ENCODE results near the gene AVP.
"Not testable (repeated sequence)": the region's sequence is repeated elsewhere in the genome, so short reads cannot be mapped to it uniquely, and the experiment has no call there.

Gene AVP

DNA sequence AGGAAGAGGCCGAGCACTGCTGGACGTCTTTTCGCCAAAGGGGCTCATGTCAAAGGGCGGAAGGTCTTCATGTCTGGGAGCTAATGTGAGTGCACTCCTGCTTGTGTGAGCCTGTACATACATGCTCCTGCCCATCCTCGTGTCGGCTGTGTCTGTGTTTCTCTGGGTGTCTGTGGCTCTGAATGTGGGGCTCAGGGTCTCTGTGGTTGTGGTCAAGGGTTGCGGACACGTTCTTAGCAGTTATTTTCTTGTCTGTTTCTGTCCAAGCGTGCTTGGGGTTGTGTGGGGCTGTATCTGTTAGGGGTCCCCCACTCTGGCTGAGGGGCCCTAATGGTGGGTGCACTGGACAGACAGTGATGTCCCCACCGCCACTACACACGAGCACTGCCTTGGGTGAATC is 2.9 kb downstream of the AVP start:
- TF ChIP-seq, protein P1, sequence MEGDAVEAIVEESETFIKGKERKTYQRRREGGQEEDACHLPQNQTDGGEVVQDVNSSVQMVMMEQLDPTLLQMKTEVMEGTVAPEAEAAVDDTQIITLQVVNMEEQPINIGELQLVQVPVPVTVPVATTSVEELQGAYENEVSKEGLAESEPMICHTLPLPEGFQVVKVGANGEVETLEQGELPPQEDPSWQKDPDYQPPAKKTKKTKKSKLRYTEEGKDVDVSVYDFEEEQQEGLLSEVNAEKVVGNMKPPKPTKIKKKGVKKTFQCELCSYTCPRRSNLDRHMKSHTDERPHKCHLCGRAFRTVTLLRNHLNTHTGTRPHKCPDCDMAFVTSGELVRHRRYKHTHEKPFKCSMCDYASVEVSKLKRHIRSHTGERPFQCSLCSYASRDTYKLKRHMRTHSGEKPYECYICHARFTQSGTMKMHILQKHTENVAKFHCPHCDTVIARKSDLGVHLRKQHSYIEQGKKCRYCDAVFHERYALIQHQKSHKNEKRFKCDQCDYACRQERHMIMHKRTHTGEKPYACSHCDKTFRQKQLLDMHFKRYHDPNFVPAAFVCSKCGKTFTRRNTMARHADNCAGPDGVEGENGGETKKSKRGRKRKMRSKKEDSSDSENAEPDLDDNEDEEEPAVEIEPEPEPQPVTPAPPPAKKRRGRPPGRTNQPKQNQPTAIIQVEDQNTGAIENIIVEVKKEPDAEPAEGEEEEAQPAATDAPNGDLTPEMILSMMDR (conservative IDR thresholded peaks at IDR 0.05; ENCODE audit: low read depth, low read length) = no peak

DNA sequence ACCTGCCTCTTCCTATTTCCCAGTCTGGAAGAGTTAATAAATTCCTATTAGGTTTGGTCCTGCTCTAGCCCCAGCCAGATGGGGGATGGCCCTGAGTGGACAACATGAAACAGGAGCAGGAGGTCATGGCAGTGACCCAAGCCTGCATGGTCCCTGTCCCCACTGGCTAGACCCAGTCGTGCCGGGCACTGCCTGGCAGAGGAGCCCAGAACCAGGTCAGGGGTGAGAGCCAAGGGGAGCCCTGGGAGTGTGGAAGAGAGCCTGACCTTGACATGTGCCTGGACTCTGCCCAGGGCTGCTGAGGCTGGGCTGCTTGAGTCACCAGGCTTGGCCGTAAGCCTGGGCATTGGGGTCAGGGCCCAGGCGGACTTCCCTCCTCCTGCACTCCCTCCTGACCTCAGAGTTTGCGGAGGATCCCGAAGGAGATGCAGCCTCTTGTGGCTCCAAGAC is 3.6 kb downstream of the AVP start:
- TF ChIP-seq, protein P1 (conservative IDR thresholded peaks at IDR 0.05; ENCODE audit: low read depth, low read length) = no peak
- DNase-seq (ENCODE audit: low read depth) = no peak
- no peak overlapping the region for H3K4me3 ChIP-seq (ENCODE audit: low read length)

More for the DNA sequence above, 2.9 kb downstream of the AVP start:
- no peak for DNase-seq (ENCODE audit: low read depth)
- no peak overlapping the region for H3K4me3 ChIP-seq (ENCODE audit: low read length)

DNA sequence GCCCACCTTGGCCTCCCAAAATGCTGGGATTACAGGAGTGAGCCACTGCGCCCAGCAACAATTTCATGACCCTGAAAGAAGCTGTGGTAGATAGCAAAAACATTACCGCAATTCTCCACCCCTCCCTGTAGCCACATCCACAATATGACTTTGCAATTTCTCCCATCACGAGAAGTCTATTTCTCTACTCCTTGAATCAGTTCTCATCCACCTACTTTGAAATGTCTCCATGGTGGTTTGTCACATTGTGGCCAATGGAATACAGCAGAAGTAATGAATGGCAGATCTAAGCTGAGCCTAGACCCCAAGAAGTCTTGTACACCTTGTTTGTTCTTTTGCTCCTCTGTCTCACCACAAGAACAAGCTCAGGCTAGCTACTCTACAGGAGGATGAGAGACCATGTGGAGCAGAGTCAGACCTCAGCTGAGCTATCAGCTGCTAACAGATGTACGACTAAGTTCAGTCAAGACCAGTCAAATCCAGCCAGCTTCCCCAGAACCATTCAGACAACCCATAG is 6.8 kb downstream of the AVP start:
- no peak overlapping the region for H3K4me3 ChIP-seq (ENCODE audit: low read length)
- TF ChIP-seq, protein P1 (conservative IDR thresholded peaks at IDR 0.05; ENCODE audit: low read depth, low read length) = no peak
- no peak for DNase-seq (ENCODE audit: low read depth)

DNA sequence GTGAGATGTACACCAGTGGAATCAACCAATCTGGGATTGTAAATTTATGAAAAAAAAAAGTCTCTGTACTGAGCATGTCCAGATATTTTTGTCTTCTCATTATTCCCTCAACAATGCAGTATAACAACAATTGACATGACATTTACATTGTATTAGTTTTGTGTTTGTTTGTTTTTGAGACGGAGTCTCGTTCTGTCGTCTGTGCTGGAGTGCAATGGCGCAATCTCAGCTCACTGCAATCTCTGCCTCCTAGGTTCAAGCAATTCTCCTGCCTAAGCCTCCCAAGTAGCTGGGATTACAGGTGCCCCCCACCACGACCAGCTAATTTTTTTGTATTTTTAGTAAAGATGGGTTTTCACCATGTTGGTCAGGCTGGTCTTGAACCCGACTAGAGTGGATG is 9.2 kb downstream of the AVP start:
- H3K4me3 ChIP-seq (ENCODE audit: low read length); DNase-seq (ENCODE audit: low read depth): not testable (repeated sequence)

DNA sequence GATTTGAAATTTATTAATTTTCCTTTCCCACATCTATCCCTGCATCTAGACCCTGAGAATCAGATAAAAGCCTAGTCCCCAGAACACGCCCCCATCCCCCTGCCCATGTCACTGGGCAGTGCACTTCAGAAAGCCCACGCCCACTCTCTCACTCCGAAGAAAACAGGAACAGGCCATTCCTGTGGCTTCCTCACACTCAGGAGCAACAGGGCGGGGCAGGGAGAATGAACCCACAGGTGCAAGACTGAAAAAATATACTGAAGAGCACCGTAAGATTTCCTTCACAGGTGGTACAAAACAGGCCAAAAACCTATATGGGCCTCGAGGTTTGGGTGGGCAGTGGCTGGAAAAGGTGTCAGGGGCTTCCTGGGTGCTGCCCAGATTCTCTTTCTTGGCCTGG is 9.7 kb downstream of the AVP start:
- DNase-seq (ENCODE audit: low read depth) = no peak

DNA sequence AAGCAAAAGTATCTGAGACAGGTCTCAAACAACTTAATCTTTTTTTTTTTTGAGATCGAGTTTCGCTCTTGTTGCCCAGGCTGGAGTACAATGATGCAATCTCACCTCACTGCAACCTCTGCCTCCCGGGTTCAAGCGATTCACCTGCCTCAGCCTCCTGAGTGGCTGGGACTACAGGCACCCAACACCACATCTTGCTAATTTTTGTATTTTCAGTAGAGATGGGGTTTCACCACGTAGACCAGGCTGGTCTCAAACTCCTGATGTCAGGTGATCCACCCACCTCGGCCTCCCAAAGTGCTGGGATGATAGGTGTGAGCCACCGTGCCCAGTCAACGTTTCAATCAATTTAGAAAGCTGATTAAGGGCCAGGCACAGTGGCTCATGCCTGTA is 11.3 kb downstream of the AVP start:
- DNase-seq (ENCODE audit: low read depth); H3K4me3 ChIP-seq (ENCODE audit: low read length): not testable (repeated sequence)

More for the DNA sequence above, 9.7 kb downstream of the AVP start:
- no peak overlapping the region for H3K4me3 ChIP-seq (ENCODE audit: low read length)
- TF ChIP-seq, protein P1 (conservative IDR thresholded peaks at IDR 0.05; ENCODE audit: low read depth, low read length) = no peak

DNA sequence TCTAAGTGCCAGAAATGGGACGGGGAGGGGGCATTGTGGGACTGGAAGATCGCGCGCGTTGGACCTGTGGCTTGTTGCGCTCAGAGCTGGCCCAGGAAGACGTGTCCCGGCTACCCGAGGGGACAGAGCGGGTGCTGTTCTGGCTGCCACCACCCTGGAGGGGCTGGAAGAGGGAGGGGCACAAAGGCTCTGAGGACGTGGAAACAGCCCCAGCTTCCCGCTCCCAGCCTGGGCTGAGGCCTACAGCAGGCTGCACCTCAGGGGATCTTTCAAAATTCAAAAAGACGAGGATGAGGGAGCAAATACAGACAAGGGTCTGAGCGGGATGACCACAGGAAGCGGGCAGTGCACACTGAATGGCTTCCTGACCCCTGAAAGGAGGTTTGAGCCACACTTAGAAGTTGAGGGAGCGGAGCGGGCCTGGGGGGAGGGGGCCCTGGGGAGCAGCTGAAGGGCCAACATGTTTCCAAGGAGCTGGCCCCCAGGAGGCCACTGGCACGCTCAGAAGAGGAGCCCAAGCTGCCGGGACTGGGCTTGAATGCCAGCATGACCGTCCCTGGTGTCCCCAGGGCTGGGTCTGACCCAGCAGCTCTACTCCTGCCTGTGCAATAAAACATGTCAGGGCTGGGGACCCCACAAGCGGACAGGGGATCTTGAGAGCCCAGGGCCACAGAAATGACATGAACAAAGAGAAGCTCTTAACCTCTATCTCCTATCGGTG is 11.8 kb downstream of the AVP start:
- TF ChIP-seq, protein P1 (conservative IDR thresholded peaks at IDR 0.05; ENCODE audit: low read depth, low read length) = no peak
- DNase-seq (ENCODE audit: low read depth) = no peak
- no peak overlapping the region for H3K4me3 ChIP-seq (ENCODE audit: low read length)

All from retinal pigment epithelial cell (primary cell).